A549 (cell line): ENCODE measurements around the gene RAB15.

Experiments used
- CBX2 ChIP-seq: fragments of 200-600 bp; sonication (generic); IDR thresholded peaks from 2 replicates; pipeline ENCODE4 v1.6.1; 2016; ENCODE audit warnings: low read depth, mild to moderate bottlenecking, borderline replicate concordance
- CEBPB ChIP-seq, 2 experiments: fragments of >200 bp in 1 of 2; sonication (Bioruptor Twin) in 1 of 2; formaldehyde crosslinking in 1 of 2; IDR thresholded peaks; 2 replicates each; pipeline ENCODE4 v1.6.1; 2012 to 2016
- POLR2A ChIP-seq: IDR thresholded peaks from 2 replicates; pipeline ENCODE4 v1.6.1; 2012; ENCODE audit warnings: mild to moderate bottlenecking, low read length
- ZFP36 ChIP-seq: fragments of 450-650 bp; IDR thresholded peaks from 2 replicates; pipeline ENCODE4 v1.6.1; 2014; ENCODE audit warnings: borderline replicate concordance; ENCODE audit not compliant: partially characterized antibody
- TF ChIP-seq, protein P1 (sequence below): IDR thresholded peaks from 2 replicates; pipeline ENCODE4 v1.6.1; 2012
- TF ChIP-seq, protein P2 (sequence below): fragments of 200-600 bp; sonication (generic); IDR thresholded peaks from 2 replicates; pipeline ENCODE4 v1.6.1; 2016; ENCODE audit warnings: antibody characterized with exemption, mild to moderate bottlenecking, moderate library complexity
- TF ChIP-seq, protein P3 (sequence below): fragments of >200 bp; sonication (Bioruptor Twin); formaldehyde crosslinking; IDR thresholded peaks from 3 replicates; pipeline ENCODE4 v1.5.1; 2016

DNA sequence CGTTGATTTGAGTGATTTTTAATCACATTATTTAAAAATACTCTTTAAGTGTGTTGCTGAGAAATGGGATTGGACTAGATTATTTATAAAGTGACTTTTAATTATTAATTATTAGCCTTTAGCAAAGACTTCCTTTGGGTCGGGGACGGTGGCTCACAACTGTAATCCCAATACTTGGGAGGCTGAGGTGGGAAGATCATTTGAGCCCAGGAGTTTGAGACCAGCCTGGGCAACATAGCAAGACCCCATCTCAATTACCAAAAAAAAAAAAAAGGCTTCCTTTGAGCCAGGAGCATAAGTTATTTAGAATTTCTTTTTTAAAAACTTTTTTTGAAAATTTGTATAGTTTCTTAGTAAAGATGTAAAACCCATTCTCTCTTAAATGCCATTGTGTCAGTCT lies 49.1 kb downstream of the RAB15 start:
- TF ChIP-seq, protein P1, sequence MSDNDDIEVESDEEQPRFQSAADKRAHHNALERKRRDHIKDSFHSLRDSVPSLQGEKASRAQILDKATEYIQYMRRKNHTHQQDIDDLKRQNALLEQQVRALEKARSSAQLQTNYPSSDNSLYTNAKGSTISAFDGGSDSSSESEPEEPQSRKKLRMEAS, result no peak
- TF ChIP-seq CBX2 (no peak), CEBPB (IDR thresholded peaks at IDR 0.05) (no peak), ZFP36 (no peak), POLR2A (no peak)
- TF ChIP-seq, protein P2, sequence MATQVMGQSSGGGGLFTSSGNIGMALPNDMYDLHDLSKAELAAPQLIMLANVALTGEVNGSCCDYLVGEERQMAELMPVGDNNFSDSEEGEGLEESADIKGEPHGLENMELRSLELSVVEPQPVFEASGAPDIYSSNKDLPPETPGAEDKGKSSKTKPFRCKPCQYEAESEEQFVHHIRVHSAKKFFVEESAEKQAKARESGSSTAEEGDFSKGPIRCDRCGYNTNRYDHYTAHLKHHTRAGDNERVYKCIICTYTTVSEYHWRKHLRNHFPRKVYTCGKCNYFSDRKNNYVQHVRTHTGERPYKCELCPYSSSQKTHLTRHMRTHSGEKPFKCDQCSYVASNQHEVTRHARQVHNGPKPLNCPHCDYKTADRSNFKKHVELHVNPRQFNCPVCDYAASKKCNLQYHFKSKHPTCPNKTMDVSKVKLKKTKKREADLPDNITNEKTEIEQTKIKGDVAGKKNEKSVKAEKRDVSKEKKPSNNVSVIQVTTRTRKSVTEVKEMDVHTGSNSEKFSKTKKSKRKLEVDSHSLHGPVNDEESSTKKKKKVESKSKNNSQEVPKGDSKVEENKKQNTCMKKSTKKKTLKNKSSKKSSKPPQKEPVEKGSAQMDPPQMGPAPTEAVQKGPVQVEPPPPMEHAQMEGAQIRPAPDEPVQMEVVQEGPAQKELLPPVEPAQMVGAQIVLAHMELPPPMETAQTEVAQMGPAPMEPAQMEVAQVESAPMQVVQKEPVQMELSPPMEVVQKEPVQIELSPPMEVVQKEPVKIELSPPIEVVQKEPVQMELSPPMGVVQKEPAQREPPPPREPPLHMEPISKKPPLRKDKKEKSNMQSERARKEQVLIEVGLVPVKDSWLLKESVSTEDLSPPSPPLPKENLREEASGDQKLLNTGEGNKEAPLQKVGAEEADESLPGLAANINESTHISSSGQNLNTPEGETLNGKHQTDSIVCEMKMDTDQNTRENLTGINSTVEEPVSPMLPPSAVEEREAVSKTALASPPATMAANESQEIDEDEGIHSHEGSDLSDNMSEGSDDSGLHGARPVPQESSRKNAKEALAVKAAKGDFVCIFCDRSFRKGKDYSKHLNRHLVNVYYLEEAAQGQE, result no peak
- TF ChIP-seq, protein P3, sequence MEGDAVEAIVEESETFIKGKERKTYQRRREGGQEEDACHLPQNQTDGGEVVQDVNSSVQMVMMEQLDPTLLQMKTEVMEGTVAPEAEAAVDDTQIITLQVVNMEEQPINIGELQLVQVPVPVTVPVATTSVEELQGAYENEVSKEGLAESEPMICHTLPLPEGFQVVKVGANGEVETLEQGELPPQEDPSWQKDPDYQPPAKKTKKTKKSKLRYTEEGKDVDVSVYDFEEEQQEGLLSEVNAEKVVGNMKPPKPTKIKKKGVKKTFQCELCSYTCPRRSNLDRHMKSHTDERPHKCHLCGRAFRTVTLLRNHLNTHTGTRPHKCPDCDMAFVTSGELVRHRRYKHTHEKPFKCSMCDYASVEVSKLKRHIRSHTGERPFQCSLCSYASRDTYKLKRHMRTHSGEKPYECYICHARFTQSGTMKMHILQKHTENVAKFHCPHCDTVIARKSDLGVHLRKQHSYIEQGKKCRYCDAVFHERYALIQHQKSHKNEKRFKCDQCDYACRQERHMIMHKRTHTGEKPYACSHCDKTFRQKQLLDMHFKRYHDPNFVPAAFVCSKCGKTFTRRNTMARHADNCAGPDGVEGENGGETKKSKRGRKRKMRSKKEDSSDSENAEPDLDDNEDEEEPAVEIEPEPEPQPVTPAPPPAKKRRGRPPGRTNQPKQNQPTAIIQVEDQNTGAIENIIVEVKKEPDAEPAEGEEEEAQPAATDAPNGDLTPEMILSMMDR, result no peak
